PC-3 (cell line): ENCODE measurements around the gene SIN3B. TPM values are rescaled to one million over a fixed set of nuclear protein-coding genes. Genes with fewer than 3 reads are reported as not detected.

Experiments
- ATAC-seq: fragments of 200-7000 bp; cut with Tn5 transposase; 2 replicates; pipeline ENCODE4 v1.9.1; 2020; ENCODE audit warnings: mild to moderate bottlenecking, moderate library complexity
- BruUV-seq: library from RNA; stranded (reverse); fragments of 400-500 nt; replicated peaks from 2 replicates; lab custom pipeline; 2021; lab: Mats Ljungman, UMichigan
- CTCF ChIA-PET: fragments of 300-600 bp; sonication (Branson Sonifier 250); formaldehyde crosslinking; loops from one replicate; lab custom pipeline; 2022; ENCODE audit warnings: antibody characterized with exemption; lab: Charles Lee
- POLR2A ChIA-PET: fragments of 300-600 bp; sonication (Branson Sonifier 250); formaldehyde crosslinking; loops from one replicate; lab custom pipeline; 2022; ENCODE audit warnings: antibody characterized with exemption; ENCODE audit not compliant: unreplicated experiment; lab: Charles Lee
- DNase-seq: peaks from one replicate; pipeline ENCODE4 v3.0.0-alpha.2; 2015
- H2AFZ ChIP-seq: fragments of 300-600 bp; sonication (generic); 2 replicates; pipeline ENCODE4 v1.6.0; 2016; ENCODE audit warnings: antibody characterized with exemption, low read length
- H3F3A ChIP-seq: fragments of 300-600 bp; sonication (generic); one replicate; pipeline ENCODE4 v1.6.0; 2017; ENCODE audit warnings: antibody characterized with exemption, low read length, control low read depth, mild to moderate bottlenecking; ENCODE audit not compliant: unreplicated experiment
- H3K27ac ChIP-seq: fragments of 300-600 bp; sonication (generic); 2 replicates; pipeline ENCODE4 v1.5.1; 2016; ENCODE audit warnings: mild to moderate bottlenecking, low read length
- H3K27me3 ChIP-seq: fragments of 300-600 bp; sonication (generic); 2 replicates; pipeline ENCODE4 v1.6.1; 2016; ENCODE audit warnings: low read length, mixed read lengths
- H3K36me3 ChIP-seq: fragments of 300-600 bp; sonication (generic); 2 replicates; pipeline ENCODE4 v1.6.1; 2016; ENCODE audit warnings: low read depth, mixed run types, low read length, mixed read lengths
- H3K4me1 ChIP-seq: fragments of 300-600 bp; sonication (generic); 2 replicates; pipeline ENCODE4 v1.5.1; 2016; ENCODE audit warnings: low read length; ENCODE audit not compliant: insufficient read depth
- H3K4me2 ChIP-seq: fragments of 300-600 bp; sonication (generic); 2 replicates; pipeline ENCODE4 v1.6.0; 2016; ENCODE audit warnings: low read length
- H3K4me3 ChIP-seq: fragments of 300-600 bp; sonication (generic); 2 replicates; pipeline ENCODE4 v1.5.1; 2016; ENCODE audit warnings: mild to moderate bottlenecking, low read length, mixed read lengths
- H3K79me2 ChIP-seq: fragments of 300-600 bp; sonication (generic); 2 replicates; pipeline ENCODE4 v1.6.1; 2017; ENCODE audit warnings: low read length, mixed read lengths
- H3K9ac ChIP-seq: fragments of 300-600 bp; sonication (generic); 2 replicates; pipeline ENCODE4 v1.6.0; 2016; ENCODE audit warnings: mild to moderate bottlenecking, low read length
- H3K9me2 ChIP-seq: fragments of 300-600 bp; sonication (generic); replicated peaks from 2 replicates; pipeline ENCODE4 v1.6.1; 2016; ENCODE audit warnings: mixed run types, low read length, mixed read lengths
- H3K9me3 ChIP-seq: fragments of 300-600 bp; sonication (generic); 2 replicates; pipeline ENCODE4 v1.6.1; 2016; ENCODE audit warnings: low read length, mixed read lengths
- H4K20me1 ChIP-seq: fragments of 300-600 bp; sonication (generic); 2 replicates; pipeline ENCODE4 v1.6.1; 2016; ENCODE audit warnings: low read length, mixed read lengths
- EZH2 ChIP-seq: fragments of 300-600 bp; sonication (generic); IDR thresholded peaks from one replicate; pipeline ENCODE4 v1.6.1; 2017; ENCODE audit warnings: antibody characterized with exemption, mild to moderate bottlenecking, low read length; ENCODE audit not compliant: unreplicated experiment
- EZH2phosphoT487 ChIP-seq: fragments of 300-600 bp; sonication (generic); IDR thresholded peaks from 2 replicates; pipeline ENCODE4 v1.6.1; 2018; ENCODE audit warnings: mild to moderate bottlenecking, antibody characterized with exemption, low read length, borderline replicate concordance
- intact Hi-C: fragments of 100-400 bp; cut with micrococcal nuclease; formaldehyde crosslinking; loops from 2 replicates; pipeline ENCODE4 v1.9.0; 2023
- total RNA-seq: library from RNA; depleted of rRNA; stranded (reverse); fragments of >200 nt; gene quantifications from 2 replicates; pipeline ENCODE4 v1.2.3, GENCODE V29; 2014
- TF ChIP-seq, protein P1 (sequence below): fragments of 300-600 bp; sonication (generic); conservative IDR thresholded peaks from 2 replicates; pipeline ENCODE4 v1.5.1; 2017; ENCODE audit warnings: antibody characterized with exemption, low read depth, mild to moderate bottlenecking, low read length

SIN3B gene
- total RNA-seq, 1 experiment from 2014 or later = 46.4 TPM

DNA sequence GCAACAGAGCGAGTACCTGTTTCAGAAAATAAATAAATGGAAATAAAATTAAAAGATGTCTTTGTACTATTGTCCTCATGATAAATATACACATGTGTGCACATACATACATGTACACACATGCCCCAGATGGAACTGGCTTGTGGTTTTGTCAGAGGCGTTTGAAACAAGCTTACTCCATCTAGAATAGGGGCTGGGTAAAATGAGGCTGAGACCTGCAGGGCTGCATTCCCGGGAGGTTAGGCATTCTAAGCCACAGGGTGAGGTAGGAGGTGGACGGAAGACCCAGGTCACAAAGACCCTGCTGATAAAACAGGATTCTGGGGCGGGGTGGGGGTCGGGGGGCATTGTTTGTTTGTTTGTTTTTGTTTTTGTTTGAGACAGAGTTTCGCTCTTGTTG, 8.1 kb upstream of the SIN3B start:
- intact Hi-C loops = no loop called here
- Histone ChIP-seq H3K36me3 (no peaks in the 10 kb centered on the region), H3K9me3 (no peaks in the 10 kb centered on the region), H3K9ac (no peak overlapping the region), H3K4me3 (no peak overlapping the region), H3K27me3 (no peaks in the 10 kb centered on the region), H3K79me2 (no peaks in the 10 kb centered on the region), H3K4me2 (no peak overlapping the region), H3K27ac (no peak overlapping the region), H2AFZ (no peak overlapping the region), H3F3A (no peaks in the 10 kb centered on the region), H4K20me1 (no peaks in the 10 kb centered on the region), H3K4me1 (peaks cover 35% of the 10 kb centered on the region), H3K9me2 (no peaks in the 10 kb centered on the region)
- CTCF ChIA-PET = no interaction called here
- no TSS peak for BruUV-seq
- ATAC-seq (no peak), DNase-seq (peak; percentile 38)
- POLR2A ChIA-PET = no interaction called here
- TF ChIP-seq, protein P1, sequence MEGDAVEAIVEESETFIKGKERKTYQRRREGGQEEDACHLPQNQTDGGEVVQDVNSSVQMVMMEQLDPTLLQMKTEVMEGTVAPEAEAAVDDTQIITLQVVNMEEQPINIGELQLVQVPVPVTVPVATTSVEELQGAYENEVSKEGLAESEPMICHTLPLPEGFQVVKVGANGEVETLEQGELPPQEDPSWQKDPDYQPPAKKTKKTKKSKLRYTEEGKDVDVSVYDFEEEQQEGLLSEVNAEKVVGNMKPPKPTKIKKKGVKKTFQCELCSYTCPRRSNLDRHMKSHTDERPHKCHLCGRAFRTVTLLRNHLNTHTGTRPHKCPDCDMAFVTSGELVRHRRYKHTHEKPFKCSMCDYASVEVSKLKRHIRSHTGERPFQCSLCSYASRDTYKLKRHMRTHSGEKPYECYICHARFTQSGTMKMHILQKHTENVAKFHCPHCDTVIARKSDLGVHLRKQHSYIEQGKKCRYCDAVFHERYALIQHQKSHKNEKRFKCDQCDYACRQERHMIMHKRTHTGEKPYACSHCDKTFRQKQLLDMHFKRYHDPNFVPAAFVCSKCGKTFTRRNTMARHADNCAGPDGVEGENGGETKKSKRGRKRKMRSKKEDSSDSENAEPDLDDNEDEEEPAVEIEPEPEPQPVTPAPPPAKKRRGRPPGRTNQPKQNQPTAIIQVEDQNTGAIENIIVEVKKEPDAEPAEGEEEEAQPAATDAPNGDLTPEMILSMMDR = no peak
- TF ChIP-seq EZH2phosphoT487 (no peak), EZH2 (no peak)

DNA sequence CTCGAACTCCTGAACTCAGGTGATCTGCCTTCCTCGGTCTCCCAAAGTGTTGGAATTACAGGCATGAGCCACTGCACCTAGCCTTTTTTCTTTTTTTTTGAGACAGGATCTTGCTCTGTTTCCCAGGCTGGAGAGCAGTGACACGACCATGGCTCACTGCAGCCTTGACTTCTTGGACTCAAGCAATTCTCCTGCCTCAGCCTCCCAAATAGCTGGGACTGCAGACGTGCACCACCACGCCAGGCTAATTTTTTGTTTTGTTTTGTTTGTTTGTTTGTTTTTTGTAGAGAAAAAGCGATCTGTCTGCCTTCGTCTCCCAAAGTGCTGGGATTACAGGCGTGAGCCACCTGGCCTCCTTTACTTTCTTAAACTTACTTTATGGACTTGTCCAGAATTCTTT, 6.5 kb upstream of the SIN3B start:
- TF ChIP-seq, protein P1 = no peak
- TF ChIP-seq EZH2phosphoT487 = no peak
- TF ChIP-seq EZH2 = no peak
- H3K36me3 ChIP-seq = no peaks in the 10 kb centered on the region
- H3K27ac ChIP-seq = peak overlapping the region; percentile 89
- CTCF ChIA-PET = no interaction called here
- H3F3A ChIP-seq = no peaks in the 10 kb centered on the region
- BruUV-seq = no TSS peak
- no peaks in the 10 kb centered on the region for H3K9me2 ChIP-seq
- H3K27me3 ChIP-seq = no peaks in the 10 kb centered on the region
- no peaks in the 10 kb centered on the region for H3K9me3 ChIP-seq
- intact Hi-C loops = no loop called here
- peaks cover 35% of the 10 kb centered on the region for H3K4me1 ChIP-seq
- no peaks in the 10 kb centered on the region for H4K20me1 ChIP-seq
- H3K4me2 ChIP-seq = peak overlapping the region; percentile 15
- peak; percentile 7; the same call in 1 of the 2 replicates for ATAC-seq
- POLR2A ChIA-PET = no interaction called here
- no peak for DNase-seq
- H3K79me2 ChIP-seq = no peaks in the 10 kb centered on the region
- H2AFZ ChIP-seq = 0 out of 2 replicates have a peak overlapping the region, but pooled peaks have one; percentile 1
- H3K9ac ChIP-seq = peak overlapping the region; percentile 49; the same call in 1 of the 2 replicates
- H3K4me3 ChIP-seq = no peak overlapping the region

DNA sequence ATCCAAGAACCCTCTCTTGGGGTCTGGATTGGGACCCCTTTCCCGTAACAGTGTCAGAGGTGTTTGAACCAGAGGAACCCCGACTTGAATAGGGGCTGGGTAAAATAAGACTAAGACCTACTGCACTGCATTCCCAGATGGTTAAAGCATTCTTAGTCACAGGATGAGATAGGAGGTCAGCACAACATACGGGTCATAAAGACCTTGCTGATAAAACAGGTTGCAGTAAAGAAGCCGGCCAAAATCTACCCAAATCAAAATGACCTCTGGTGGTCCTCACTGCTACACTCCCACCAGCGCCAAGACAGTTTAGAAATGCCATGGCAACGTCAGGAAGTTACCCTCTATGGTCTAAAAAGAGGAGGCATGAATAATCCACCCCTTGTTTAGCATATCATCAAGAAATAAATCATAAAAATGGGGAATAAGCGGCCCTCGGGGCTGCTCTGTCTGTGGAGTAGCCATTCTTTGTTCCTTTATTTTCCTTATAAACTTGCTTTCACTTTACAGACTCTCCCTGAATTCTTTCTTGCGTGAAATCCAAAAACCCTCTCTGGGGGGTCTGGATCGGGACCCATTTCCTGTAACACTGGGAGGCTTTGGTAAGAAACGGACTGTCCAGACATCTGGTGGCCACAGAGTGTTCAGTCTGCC, 4.4 kb upstream of the SIN3B start:
- peaks cover 35% of the 10 kb centered on the region for H3K4me1 ChIP-seq
- POLR2A ChIA-PET = no interaction called here

More for the DNA sequence above, 4.4 kb upstream of the SIN3B start:
- Histone ChIP-seq H3F3A (no peaks in the 10 kb centered on the region), H2AFZ (peak overlapping the region; percentile 67; the same call in 1 of the 2 replicates), H3K27me3 (no peaks in the 10 kb centered on the region), H3K79me2 (peaks cover 4% of the 10 kb centered on the region), H3K4me3 (peak overlapping the region; percentile 30; the same call in 1 of the 2 replicates), H3K27ac (no peak overlapping the region), H3K9ac (no peak overlapping the region), H4K20me1 (no peaks in the 10 kb centered on the region), H3K4me2 (peak overlapping the region; percentile 66), H3K9me3 (no peaks in the 10 kb centered on the region), H3K36me3 (no peaks in the 10 kb centered on the region), H3K9me2 (no peaks in the 10 kb centered on the region)
- intact Hi-C loops = no loop called here
- CTCF ChIA-PET = no interaction called here
- BruUV-seq = no TSS peak
- no peak for TF ChIP-seq EZH2phosphoT487
- no peak for TF ChIP-seq EZH2
- TF ChIP-seq, protein P1 = no peak
- ATAC-seq = no peak
- peak; percentile 19 for DNase-seq
